ENCODE data around the gene CNNM1. TPM values are rescaled to one million over a fixed set of nuclear protein-coding genes. Genes with fewer than 3 reads are reported as not detected.

The CNNM1 gene
- total RNA-seq, 1 donor from 2014 or later: not detected

- Histone ChIP-seq H3K36me3 (ENCODE audit: control insufficient read depth in 3 of 3, insufficient read depth in 3 of 3, low read length in 3 of 3) (no peaks in the 10 kb centered on the region), H3K9me3 (ENCODE audit: control insufficient read depth in 3 of 3, low read length in 3 of 3) (peaks cover 0 to 8% (median 0%) of the 10 kb centered on the region in 3 donors), H3K27me3 (ENCODE audit: control insufficient read depth in 3 of 3, insufficient read depth in 3 of 3, low read length in 3 of 3) (no peaks in the 10 kb centered on the region), H3K4me3 (ENCODE audit: low read length in 3 of 3) (no peak overlapping the region), H3K9ac (ENCODE audit: low read depth in 1 of 3, low read length in 3 of 3) (no peak overlapping the region), H3K27ac (ENCODE audit: low read depth, low read length) (no peak overlapping the region), H3K4me1 (ENCODE audit: control insufficient read depth in 3 of 3, insufficient read depth in 3 of 3, low read length in 3 of 3) (no peaks in the 10 kb centered on the region)
Measured at GRCh38 chr10:99312501-99312900, 16.7 kb upstream of the CNNM1 start.

DNA sequence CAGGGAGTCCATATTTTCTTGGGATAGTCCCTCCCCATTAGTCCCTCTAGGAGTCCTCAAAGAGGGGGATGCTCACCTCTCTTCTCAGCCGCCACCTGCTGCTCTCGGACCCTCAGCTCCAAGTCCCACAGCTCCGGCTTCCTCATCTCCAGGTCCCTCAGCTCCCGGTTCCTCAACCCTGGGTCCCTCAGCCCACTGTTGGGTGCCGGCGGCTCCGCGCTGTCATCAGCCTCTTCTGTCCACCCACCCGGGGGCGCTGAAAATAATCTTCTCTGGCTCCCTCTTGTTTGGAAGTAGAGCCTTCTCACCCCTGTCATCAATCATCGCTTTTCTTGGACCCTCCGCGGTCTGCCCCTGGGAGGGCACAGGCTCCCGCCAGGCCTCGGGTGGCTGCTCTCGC lies 13.3 kb upstream of the CNNM1 start:
- H3K36me3 ChIP-seq (ENCODE audit: control insufficient read depth in 3 of 3, insufficient read depth in 3 of 3, low read length in 3 of 3): no peaks in the 10 kb centered on the region
- no peaks in the 10 kb centered on the region for H3K4me1 ChIP-seq (ENCODE audit: control insufficient read depth in 3 of 3, insufficient read depth in 3 of 3, low read length in 3 of 3)
- H3K9me3 ChIP-seq (ENCODE audit: control insufficient read depth in 3 of 3, low read length in 3 of 3): no peaks in the 10 kb centered on the region
- no peak overlapping the region for H3K4me3 ChIP-seq (ENCODE audit: low read length in 3 of 3)
- no peaks in the 10 kb centered on the region for H3K27me3 ChIP-seq (ENCODE audit: control insufficient read depth in 3 of 3, insufficient read depth in 3 of 3, low read length in 3 of 3)
- H3K27ac ChIP-seq (ENCODE audit: low read depth, low read length): no peak overlapping the region
- H3K9ac ChIP-seq (ENCODE audit: low read depth in 1 of 3, low read length in 3 of 3): no peak overlapping the region

DNA sequence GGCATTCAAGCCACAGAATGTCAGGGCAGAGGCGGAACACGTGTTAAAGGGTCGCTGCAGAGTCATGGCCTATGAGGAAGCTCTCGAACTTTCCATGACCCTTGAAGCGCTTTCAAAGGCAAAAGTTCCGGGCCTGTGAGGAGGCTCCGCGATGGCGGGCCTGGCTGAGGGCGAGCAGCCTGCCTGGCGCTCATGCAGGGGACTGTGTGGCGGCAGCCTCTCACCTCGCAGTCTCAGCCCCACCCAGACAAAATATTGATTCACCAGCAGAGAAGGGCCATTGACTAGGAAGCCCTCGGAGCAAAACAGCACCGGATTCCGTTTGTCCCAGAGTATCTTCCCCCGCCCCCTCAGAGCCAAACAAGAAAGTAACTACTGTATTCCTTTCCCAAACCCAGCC lies 12.8 kb upstream of the CNNM1 start:
- no peaks in the 10 kb centered on the region for H3K36me3 ChIP-seq (ENCODE audit: control insufficient read depth in 3 of 3, insufficient read depth in 3 of 3, low read length in 3 of 3)
- H3K9ac ChIP-seq (ENCODE audit: low read depth in 1 of 3, low read length in 3 of 3): no peak overlapping the region
- H3K4me1 ChIP-seq (ENCODE audit: control insufficient read depth in 3 of 3, insufficient read depth in 3 of 3, low read length in 3 of 3): no peaks in the 10 kb centered on the region
- H3K27ac ChIP-seq (ENCODE audit: low read depth, low read length): no peak overlapping the region
- H3K9me3 ChIP-seq (ENCODE audit: control insufficient read depth in 3 of 3, low read length in 3 of 3): no peaks in the 10 kb centered on the region
- H3K27me3 ChIP-seq (ENCODE audit: control insufficient read depth in 3 of 3, insufficient read depth in 3 of 3, low read length in 3 of 3): no peaks in the 10 kb centered on the region
- H3K4me3 ChIP-seq (ENCODE audit: low read length in 3 of 3): no peak overlapping the region

DNA sequence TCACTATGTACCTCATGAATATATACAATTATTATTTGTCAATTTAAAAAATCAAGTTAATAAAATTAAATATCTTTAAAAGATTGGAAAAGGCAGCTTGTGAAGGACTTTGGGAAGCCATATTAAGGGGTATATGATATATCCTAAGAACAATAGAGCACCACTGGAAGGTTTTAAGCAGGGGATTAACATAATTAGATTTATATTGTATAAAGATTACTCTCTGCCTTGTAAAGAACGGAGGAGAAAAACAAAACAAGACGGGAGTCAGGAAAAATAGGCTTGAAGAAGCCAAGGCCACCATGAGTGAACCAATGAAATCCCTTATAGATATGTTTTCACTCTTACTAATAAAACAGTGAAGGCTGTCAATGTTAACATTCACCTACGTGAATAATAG lies 11.1 kb upstream of the CNNM1 start:
- Histone ChIP-seq H3K4me3 (ENCODE audit: low read length in 3 of 3) (no peak overlapping the region), H3K27ac (ENCODE audit: low read depth, low read length) (no peak overlapping the region), H3K9me3 (ENCODE audit: control insufficient read depth in 3 of 3, low read length in 3 of 3) (no peaks in the 10 kb centered on the region), H3K27me3 (ENCODE audit: control insufficient read depth in 3 of 3, insufficient read depth in 3 of 3, low read length in 3 of 3) (no peaks in the 10 kb centered on the region), H3K4me1 (ENCODE audit: control insufficient read depth in 3 of 3, insufficient read depth in 3 of 3, low read length in 3 of 3) (no peaks in the 10 kb centered on the region), H3K36me3 (ENCODE audit: control insufficient read depth in 3 of 3, insufficient read depth in 3 of 3, low read length in 3 of 3) (no peaks in the 10 kb centered on the region), H3K9ac (ENCODE audit: low read depth in 1 of 3, low read length in 3 of 3) (no peak overlapping the region)

DNA sequence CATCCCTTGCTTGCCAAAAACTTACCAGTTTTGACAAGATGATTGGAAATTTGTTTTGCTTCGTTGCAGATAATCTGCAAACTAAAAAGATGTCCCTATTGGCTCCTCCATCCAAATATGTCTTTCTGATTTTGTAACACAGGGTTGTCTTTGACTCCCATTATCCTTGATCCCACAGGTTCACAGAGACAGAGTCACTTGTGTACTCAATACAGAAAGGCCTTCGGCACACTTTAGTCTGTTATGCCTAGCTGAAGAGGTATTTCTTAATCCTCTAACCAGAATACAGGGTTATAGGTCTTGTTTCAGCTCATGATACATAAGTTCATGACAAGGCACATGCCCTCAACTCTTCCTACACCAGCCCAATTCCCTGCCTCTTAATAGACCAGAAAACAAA lies 10.7 kb upstream of the CNNM1 start:
- Histone ChIP-seq H3K27me3 (ENCODE audit: control insufficient read depth in 3 of 3, insufficient read depth in 3 of 3, low read length in 3 of 3) (peaks cover 0 to 4% (median 0%) of the 10 kb centered on the region in 3 donors), H3K36me3 (ENCODE audit: control insufficient read depth in 3 of 3, insufficient read depth in 3 of 3, low read length in 3 of 3) (no peaks in the 10 kb centered on the region), H3K9ac (ENCODE audit: low read depth in 1 of 3, low read length in 3 of 3) (no peak overlapping the region), H3K4me3 (ENCODE audit: low read length in 3 of 3) (no peak overlapping the region), H3K9me3 (ENCODE audit: control insufficient read depth in 3 of 3, low read length in 3 of 3) (no peaks in the 10 kb centered on the region), H3K4me1 (ENCODE audit: control insufficient read depth in 3 of 3, insufficient read depth in 3 of 3, low read length in 3 of 3) (no peaks in the 10 kb centered on the region), H3K27ac (ENCODE audit: low read depth, low read length) (no peak overlapping the region)

DNA sequence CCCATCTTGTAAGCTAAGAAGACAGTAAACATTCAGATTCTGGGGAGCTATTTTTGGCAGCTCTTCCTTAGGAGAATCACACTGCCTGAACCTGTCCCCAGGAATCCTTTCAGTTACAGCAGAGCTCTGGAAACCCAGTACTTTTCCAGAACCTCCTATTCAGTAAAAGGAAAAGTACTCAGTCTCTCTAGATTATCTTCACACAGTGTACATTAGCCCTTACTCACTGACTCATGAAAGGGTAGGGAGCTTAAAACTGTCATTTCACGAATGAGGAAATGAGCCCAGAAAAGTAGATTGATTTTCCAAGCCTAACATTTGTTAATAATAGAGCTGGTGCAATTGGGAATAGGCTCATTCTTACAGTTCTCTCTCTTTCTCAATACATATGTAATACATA lies 3.9 kb upstream of the CNNM1 start:
- no peaks in the 10 kb centered on the region for H3K36me3 ChIP-seq (ENCODE audit: control insufficient read depth in 3 of 3, insufficient read depth in 3 of 3, low read length in 3 of 3)
- peaks cover 12 to 15% (median 13%) of the 10 kb centered on the region in 3 donors for H3K4me1 ChIP-seq (ENCODE audit: control insufficient read depth in 3 of 3, insufficient read depth in 3 of 3, low read length in 3 of 3)
- peaks cover 0 to 3% (median 0%) of the 10 kb centered on the region in 3 donors for H3K9me3 ChIP-seq (ENCODE audit: control insufficient read depth in 3 of 3, low read length in 3 of 3)
- no peak overlapping the region for H3K4me3 ChIP-seq (ENCODE audit: low read length in 3 of 3)
- no peak overlapping the region for H3K27ac ChIP-seq (ENCODE audit: low read depth, low read length)
- no peak overlapping the region for H3K9ac ChIP-seq (ENCODE audit: low read depth in 1 of 3, low read length in 3 of 3)
- peaks cover 15 to 26% (median 20%) of the 10 kb centered on the region in 3 donors for H3K27me3 ChIP-seq (ENCODE audit: control insufficient read depth in 3 of 3, insufficient read depth in 3 of 3, low read length in 3 of 3)

GRCh38 chr10:99326871-99327270 lies 2.3 kb upstream of the CNNM1 start:
- Histone ChIP-seq H3K9ac (ENCODE audit: low read depth in 1 of 3, low read length in 3 of 3) (no peak overlapping the region), H3K27ac (ENCODE audit: low read depth, low read length) (no peak overlapping the region), H3K9me3 (ENCODE audit: control insufficient read depth in 3 of 3, low read length in 3 of 3) (peaks cover 0 to 3% (median 0%) of the 10 kb centered on the region in 3 donors), H3K36me3 (ENCODE audit: control insufficient read depth in 3 of 3, insufficient read depth in 3 of 3, low read length in 3 of 3) (no peaks in the 10 kb centered on the region), H3K27me3 (ENCODE audit: control insufficient read depth in 3 of 3, insufficient read depth in 3 of 3, low read length in 3 of 3) (peaks cover 30 to 42% (median 36%) of the 10 kb centered on the region in 3 donors), H3K4me3 (ENCODE audit: low read length in 3 of 3) (no peak overlapping the region), H3K4me1 (ENCODE audit: control insufficient read depth in 3 of 3, insufficient read depth in 3 of 3, low read length in 3 of 3) (peaks cover 14 to 18% (median 15%) of the 10 kb centered on the region in 3 donors)

DNA sequence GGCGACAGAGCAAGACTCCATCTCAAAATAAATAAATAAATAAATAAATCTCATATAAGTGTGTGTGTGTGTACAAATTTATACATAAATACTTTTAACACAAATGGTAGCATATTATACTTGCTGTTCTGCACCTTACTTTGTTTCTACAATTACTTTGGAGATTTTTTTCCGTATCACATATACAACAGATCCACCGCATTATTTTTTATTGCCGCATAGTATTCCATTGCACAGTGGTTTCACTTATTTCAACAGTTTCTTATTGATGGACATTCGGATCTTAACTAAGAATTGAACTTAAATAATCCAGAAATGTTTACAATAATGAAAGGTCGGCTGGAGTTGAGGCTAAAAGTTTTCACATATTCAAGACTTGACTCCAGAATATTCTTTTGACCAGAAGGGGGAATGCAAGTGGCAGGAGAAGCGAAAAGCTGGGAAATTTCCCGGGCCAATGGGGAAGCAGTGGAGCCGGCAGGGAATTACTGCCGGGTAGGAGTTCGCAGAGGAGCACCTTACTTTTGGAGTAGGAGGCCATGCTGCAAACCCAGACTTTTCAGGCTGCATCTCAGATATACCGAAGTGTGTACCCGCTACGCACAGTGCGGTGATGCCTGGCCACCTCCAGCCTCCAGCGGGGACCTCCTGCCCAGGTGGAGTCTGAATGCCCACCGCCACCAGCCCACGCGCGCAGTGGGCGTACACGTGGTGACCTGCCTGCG lies 415 bp upstream of the CNNM1 start:
- Histone ChIP-seq H3K36me3 (ENCODE audit: control insufficient read depth in 3 of 3, insufficient read depth in 3 of 3, low read length in 3 of 3) (no peaks in the 10 kb centered on the region), H3K27ac (ENCODE audit: low read depth, low read length) (no peak overlapping the region), H3K9me3 (ENCODE audit: control insufficient read depth in 3 of 3, low read length in 3 of 3) (peaks cover 0 to 3% (median 0%) of the 10 kb centered on the region in 3 donors), H3K4me3 (ENCODE audit: low read length in 3 of 3) (peak overlapping the region; percentile 48 to 61 (median 60)), H3K27me3 (ENCODE audit: control insufficient read depth in 3 of 3, insufficient read depth in 3 of 3, low read length in 3 of 3) (peaks cover 35 to 47% (median 36%) of the 10 kb centered on the region in 3 donors), H3K4me1 (ENCODE audit: control insufficient read depth in 3 of 3, insufficient read depth in 3 of 3, low read length in 3 of 3) (peaks cover 14 to 18% (median 15%) of the 10 kb centered on the region in 3 donors), H3K9ac (ENCODE audit: low read depth in 1 of 3, low read length in 3 of 3) (peak overlapping the region in 1 of 3 donors; percentile 60)

GRCh38 chr10:99329554-99330346 lies 594 bp downstream of the CNNM1 start:
- H3K4me3 ChIP-seq (ENCODE audit: low read length in 3 of 3): peak overlapping the region; percentile 23 to 61 (median 60)
- H3K4me1 ChIP-seq (ENCODE audit: control insufficient read depth in 3 of 3, insufficient read depth in 3 of 3, low read length in 3 of 3): peaks cover 14 to 18% (median 15%) of the 10 kb centered on the region in 3 donors
- H3K36me3 ChIP-seq (ENCODE audit: control insufficient read depth in 3 of 3, insufficient read depth in 3 of 3, low read length in 3 of 3): no peaks in the 10 kb centered on the region
- peaks cover 0 to 3% (median 0%) of the 10 kb centered on the region in 3 donors for H3K9me3 ChIP-seq (ENCODE audit: control insufficient read depth in 3 of 3, low read length in 3 of 3)
- H3K9ac ChIP-seq (ENCODE audit: low read depth in 1 of 3, low read length in 3 of 3): peak overlapping the region in 1 of 3 donors; percentile 40
- no peak overlapping the region for H3K27ac ChIP-seq (ENCODE audit: low read depth, low read length)
- H3K27me3 ChIP-seq (ENCODE audit: control insufficient read depth in 3 of 3, insufficient read depth in 3 of 3, low read length in 3 of 3): peaks cover 31 to 50% (median 36%) of the 10 kb centered on the region in 3 donors

Measured in skeletal muscle tissue (tissue), 4 donors.